ENCODE data around the gene C20orf141. TPM values are rescaled to one million over a fixed set of nuclear protein-coding genes. Genes with fewer than 3 reads are reported as not detected.

C20orf141 gene
- total RNA-seq, 1 donor from 2014 or later, result not detected

- Mint-ChIP-seq H3K9me3 (ENCODE audit: low read depth) (no peaks in the 10 kb centered on the region), H3K4me1 (ENCODE audit: low read depth) (peaks cover 13% of the 10 kb centered on the region), H3K27ac (ENCODE audit: unreplicated experiment) (no peak overlapping the region), H3K4me3 (ENCODE audit: unreplicated experiment) (no peak overlapping the region), H3K27me3 (ENCODE audit: low read depth) (no peaks in the 10 kb centered on the region), H3K36me3 (ENCODE audit: low read depth) (peaks cover 11% of the 10 kb centered on the region)
- no peak for DNase-seq (ENCODE audit: low spot score)
- TF ChIP-seq, protein P1, sequence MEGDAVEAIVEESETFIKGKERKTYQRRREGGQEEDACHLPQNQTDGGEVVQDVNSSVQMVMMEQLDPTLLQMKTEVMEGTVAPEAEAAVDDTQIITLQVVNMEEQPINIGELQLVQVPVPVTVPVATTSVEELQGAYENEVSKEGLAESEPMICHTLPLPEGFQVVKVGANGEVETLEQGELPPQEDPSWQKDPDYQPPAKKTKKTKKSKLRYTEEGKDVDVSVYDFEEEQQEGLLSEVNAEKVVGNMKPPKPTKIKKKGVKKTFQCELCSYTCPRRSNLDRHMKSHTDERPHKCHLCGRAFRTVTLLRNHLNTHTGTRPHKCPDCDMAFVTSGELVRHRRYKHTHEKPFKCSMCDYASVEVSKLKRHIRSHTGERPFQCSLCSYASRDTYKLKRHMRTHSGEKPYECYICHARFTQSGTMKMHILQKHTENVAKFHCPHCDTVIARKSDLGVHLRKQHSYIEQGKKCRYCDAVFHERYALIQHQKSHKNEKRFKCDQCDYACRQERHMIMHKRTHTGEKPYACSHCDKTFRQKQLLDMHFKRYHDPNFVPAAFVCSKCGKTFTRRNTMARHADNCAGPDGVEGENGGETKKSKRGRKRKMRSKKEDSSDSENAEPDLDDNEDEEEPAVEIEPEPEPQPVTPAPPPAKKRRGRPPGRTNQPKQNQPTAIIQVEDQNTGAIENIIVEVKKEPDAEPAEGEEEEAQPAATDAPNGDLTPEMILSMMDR (IDR thresholded peaks at IDR 0.05), result no peak
Observed at GRCh38 chr20:2837221-2837960, 22.6 kb downstream of the C20orf141 start.

DNA sequence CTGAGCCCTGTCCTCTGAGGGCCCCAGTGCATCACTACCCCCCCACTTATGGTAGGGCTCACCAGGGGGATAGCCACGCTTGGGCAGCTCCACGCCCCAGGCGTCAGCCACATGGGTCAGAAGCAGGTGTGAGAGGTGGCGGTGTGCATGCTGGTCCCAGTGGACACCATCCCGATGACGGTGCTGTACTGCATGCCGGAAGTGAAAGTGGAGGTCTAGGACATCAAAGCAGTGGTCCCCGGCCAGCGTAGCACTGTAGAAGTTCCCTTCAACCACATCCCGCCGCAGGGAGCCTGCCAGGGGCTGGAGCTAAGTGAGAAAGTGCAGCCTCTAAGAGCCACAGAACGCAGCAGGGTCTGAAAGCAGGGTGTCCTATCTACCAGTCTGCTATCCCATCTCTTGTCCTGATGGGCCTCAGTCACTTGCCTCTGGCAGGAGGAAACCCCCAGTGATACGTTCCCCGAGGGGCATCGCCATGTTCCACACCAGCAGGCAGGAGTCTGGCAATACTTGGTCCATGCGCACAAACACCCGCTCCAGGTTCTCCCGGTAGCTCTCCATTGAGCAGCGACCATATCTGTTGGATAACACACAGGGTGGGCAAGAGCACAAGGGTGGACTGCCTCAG lies 23.5 kb downstream of the C20orf141 start:
- Mint-ChIP-seq H3K27ac (ENCODE audit: unreplicated experiment) (no peak overlapping the region), H3K36me3 (ENCODE audit: low read depth) (peaks cover 11% of the 10 kb centered on the region), H3K4me1 (ENCODE audit: low read depth) (peaks cover 13% of the 10 kb centered on the region), H3K9me3 (ENCODE audit: low read depth) (no peaks in the 10 kb centered on the region), H3K4me3 (ENCODE audit: unreplicated experiment) (peak overlapping the region; percentile 35), H3K27me3 (ENCODE audit: low read depth) (no peaks in the 10 kb centered on the region)
- DNase-seq (ENCODE audit: low spot score), result no peak
- TF ChIP-seq, protein P1 (IDR thresholded peaks at IDR 0.05), result no peak

DNA sequence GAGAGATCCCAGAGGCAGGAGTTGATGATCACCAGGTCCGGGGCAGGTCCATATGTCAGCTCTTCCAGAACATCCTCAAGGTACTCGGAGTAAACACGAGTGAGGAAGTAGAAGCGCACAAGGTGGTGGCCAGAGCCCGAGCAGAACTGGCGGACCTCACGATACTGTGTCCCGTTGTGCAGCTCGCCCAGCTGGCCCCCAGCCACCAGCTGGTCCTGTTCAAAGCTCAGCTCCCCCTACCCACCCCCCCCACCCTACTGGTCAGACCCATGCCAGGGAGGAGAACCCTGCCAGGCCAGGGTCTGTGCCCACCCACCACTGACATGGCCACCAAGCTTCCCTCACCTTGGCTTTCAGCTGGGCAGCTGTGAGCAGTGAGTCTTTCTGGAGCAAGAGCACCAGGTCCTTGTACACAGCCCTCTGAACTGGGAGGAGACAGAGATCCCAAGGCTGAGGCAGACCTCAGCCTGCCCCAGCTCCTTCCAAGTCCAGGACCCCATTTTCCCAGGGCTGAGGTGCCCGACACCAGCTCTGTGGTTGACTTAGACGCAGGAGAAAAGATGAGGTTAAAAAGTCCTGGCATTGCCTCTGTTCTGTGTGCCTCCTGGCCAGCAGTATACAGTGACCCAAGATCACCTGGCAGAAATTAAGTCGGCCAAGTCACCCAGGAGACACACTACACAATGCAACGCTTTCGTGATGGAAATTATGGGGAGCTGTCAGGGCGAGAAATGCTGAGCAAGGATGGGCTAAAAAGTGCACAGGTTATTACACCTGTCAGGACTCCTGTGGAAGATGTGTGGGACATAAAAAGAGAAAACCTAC lies 24.3 kb downstream of the C20orf141 start:
- H3K4me1 Mint-ChIP-seq (ENCODE audit: low read depth), result peaks cover 13% of the 10 kb centered on the region
- H3K4me3 Mint-ChIP-seq (ENCODE audit: unreplicated experiment), result peak overlapping the region; percentile 71
- no peak for DNase-seq (ENCODE audit: low spot score)
- peaks cover 11% of the 10 kb centered on the region for H3K36me3 Mint-ChIP-seq (ENCODE audit: low read depth)
- no peaks in the 10 kb centered on the region for H3K9me3 Mint-ChIP-seq (ENCODE audit: low read depth)
- H3K27ac Mint-ChIP-seq (ENCODE audit: unreplicated experiment), result peak overlapping the region; percentile 71
- TF ChIP-seq, protein P1 (IDR thresholded peaks at IDR 0.05), result no peak
- no peaks in the 10 kb centered on the region for H3K27me3 Mint-ChIP-seq (ENCODE audit: low read depth)

GRCh38 chr20:2839732-2840137 lies 24.9 kb downstream of the C20orf141 start:
- TF ChIP-seq, protein P1 (IDR thresholded peaks at IDR 0.05), result no peak
- Mint-ChIP-seq H3K27ac (ENCODE audit: unreplicated experiment) (peak overlapping the region; percentile 71), H3K9me3 (ENCODE audit: low read depth) (no peaks in the 10 kb centered on the region), H3K27me3 (ENCODE audit: low read depth) (no peaks in the 10 kb centered on the region), H3K36me3 (ENCODE audit: low read depth) (peaks cover 14% of the 10 kb centered on the region), H3K4me3 (ENCODE audit: unreplicated experiment) (peak overlapping the region; percentile 71), H3K4me1 (ENCODE audit: low read depth) (peaks cover 13% of the 10 kb centered on the region)
- DNase-seq (ENCODE audit: low spot score), result no peak
